Hepatocyte (in vitro differentiated cells): ENCODE results near the gene C2orf68. TPM values are rescaled to one million over a fixed set of nuclear protein-coding genes. Genes with fewer than 3 reads are reported as not detected.

Experiments
- DNase-seq: peaks from one replicate; pipeline ENCODE4 v3.0.0-alpha.2; 2016; ENCODE audit warnings: low spot score
- H2AFZ ChIP-seq: fragments of 200-600 bp; sonication (generic); 2 replicates; pipeline ENCODE4 v1.6.0; 2016; ENCODE audit warnings: antibody characterized with exemption, mild to moderate bottlenecking
- H3K27ac ChIP-seq: fragments of 200-600 bp; sonication (generic); 2 replicates; pipeline ENCODE4 v1.5.1; 2016; ENCODE audit warnings: mild to moderate bottlenecking
- H3K27me3 ChIP-seq: fragments of 200-600 bp; sonication (generic); 2 replicates; pipeline ENCODE4 v1.6.1; 2016
- H3K36me3 ChIP-seq: fragments of 200-600 bp; sonication (generic); replicated peaks from 2 replicates; pipeline ENCODE4 v1.5.1; 2016; ENCODE audit warnings: low read depth; ENCODE audit not compliant: insufficient read depth
- H3K4me1 ChIP-seq: fragments of 200-600 bp; sonication (generic); 2 replicates; pipeline ENCODE4 v1.5.1; 2016; ENCODE audit warnings: mild to moderate bottlenecking, moderate library complexity; ENCODE audit not compliant: insufficient read depth
- H3K4me2 ChIP-seq: fragments of 200-600 bp; sonication (generic); 2 replicates; pipeline ENCODE4 v1.6.0; 2016
- H3K4me3 ChIP-seq: fragments of 200-600 bp; sonication (generic); 2 replicates; pipeline ENCODE4 v1.5.1; 2016; ENCODE audit warnings: mild to moderate bottlenecking
- H3K79me2 ChIP-seq: fragments of 200-600 bp; sonication (generic); 2 replicates; pipeline ENCODE4 v1.6.0; 2017; ENCODE audit warnings: mild to moderate bottlenecking
- H3K9me2 ChIP-seq: fragments of 200-600 bp; sonication (generic); replicated peaks from 2 replicates; pipeline ENCODE4 v1.6.0; 2017; ENCODE audit warnings: mild to moderate bottlenecking; ENCODE audit not compliant: insufficient read depth
- H3K9me3 ChIP-seq: fragments of 200-600 bp; sonication (generic); 2 replicates; pipeline ENCODE4 v1.5.1; 2016; ENCODE audit warnings: low read depth, mild to moderate bottlenecking
- H4K20me1 ChIP-seq: fragments of 200-600 bp; sonication (generic); 2 replicates; pipeline ENCODE4 v1.6.0; 2016; ENCODE audit warnings: mild to moderate bottlenecking; ENCODE audit not compliant: insufficient read depth, poor library complexity, severe bottlenecking
- CTCF ChIP-seq: fragments of 200-600 bp; sonication (generic); IDR thresholded peaks from 2 replicates; pipeline ENCODE4 v1.5.1; 2016; ENCODE audit warnings: antibody characterized with exemption, mild to moderate bottlenecking; ENCODE audit not compliant: poor library complexity
- EZH2 ChIP-seq: fragments of 200-600 bp; sonication (generic); IDR thresholded peaks from 2 replicates; pipeline ENCODE4 v1.6.1; 2016; ENCODE audit warnings: antibody characterized with exemption, mild to moderate bottlenecking, borderline replicate concordance
- EZH2phosphoT487 ChIP-seq: fragments of 200-600 bp; sonication (generic); IDR thresholded peaks from one replicate; pipeline ENCODE4 v1.6.1; 2018; ENCODE audit warnings: antibody characterized with exemption, mild to moderate bottlenecking, low read depth, moderate library complexity; ENCODE audit not compliant: unreplicated experiment, severe bottlenecking
- WGBS: methylation state at CpG from one replicate; pipeline ENCODE4 v1.1.6; 2016; ENCODE audit warnings: low lambda C conversion rate; ENCODE audit errors: missing lambda C conversion rate; 5-methylcytosine and 5-hydroxymethylcytosine counted together
- polyA plus RNA-seq: library from polyadenylated mRNA; unstranded; fragments of >200 nt; fragmentation: Nextera tagmentation; extraction: Ambion mirVana; gene quantifications from 2 replicates; pipeline ENCODE4 v1.2.1, GENCODE V29; 2016
- total RNA-seq: library from RNA; depleted of rRNA; stranded (reverse); fragments of >200 nt; gene quantifications from 2 replicates; pipeline ENCODE4 v1.2.3, GENCODE V29; 2014

Gene C2orf68
- total and polyA plus RNA-seq, 2 experiments from 2014 or later = 21.6 to 28.3 TPM

DNA sequence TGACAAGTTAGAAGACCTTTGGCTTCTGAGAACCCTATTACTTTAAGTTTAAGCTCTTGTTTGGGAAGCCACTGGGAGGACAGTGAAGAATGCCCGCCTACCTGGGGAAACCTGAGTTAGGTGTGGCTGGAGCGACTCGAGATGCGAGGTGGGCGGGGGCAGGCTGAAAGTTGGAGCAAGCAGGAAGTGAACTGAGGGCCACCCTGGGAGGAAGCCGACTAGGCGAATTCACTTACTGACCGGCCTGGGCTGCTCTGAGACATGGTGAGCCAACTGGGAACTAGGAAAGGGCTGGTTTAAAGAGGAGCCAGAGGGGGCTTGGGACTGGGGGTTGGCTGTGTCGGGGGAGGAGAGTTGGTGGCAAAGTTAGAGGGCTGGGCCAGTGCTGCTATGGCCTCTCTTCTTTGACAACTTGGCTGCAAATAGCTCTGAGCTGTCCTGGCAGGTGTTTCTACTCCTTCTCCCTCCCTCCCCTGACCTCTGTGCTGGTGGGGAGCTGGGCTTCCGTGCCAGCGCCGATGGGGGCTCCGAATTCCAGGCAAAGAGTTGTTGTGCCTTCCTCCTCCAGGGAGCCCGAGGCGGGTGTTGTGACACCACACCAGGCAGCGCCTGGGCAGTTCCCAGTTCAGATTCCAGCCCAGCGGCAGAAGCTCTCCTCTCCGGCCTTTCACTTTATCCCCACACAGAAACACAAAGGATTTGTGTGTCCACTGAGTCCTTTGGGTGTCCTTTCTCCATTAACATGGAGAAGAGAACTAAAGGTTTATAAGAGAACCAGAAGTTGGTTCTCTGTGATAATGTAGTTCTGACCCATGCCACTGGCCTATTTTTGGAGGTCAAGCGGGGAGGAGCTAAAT is 34.3 kb downstream of the C2orf68 start, which contains the start of gene VAMP8:
TSS of gene VAMP8 (plus strand) at position 201 of the 857 bp plus-strand sequence. CDS start at position 262, 61 bp downstream.
- Histone ChIP-seq H3K27ac (peak within 1 kb of the TSS; percentile 94), H3K4me2 (peak within 1 kb of the TSS; percentile 92), H2AFZ (peak within 1 kb of the TSS; percentile 70), H3K4me3 (peak within 1 kb of the TSS; percentile 65), H3K36me3 (no peaks in the 10 kb centered on the region), H3K9me2 (no peaks in the 10 kb centered on the region), H3K27me3 (no peaks in the 10 kb centered on the region), H3K79me2 (peaks cover 24% of the 10 kb centered on the region), H4K20me1 (no peaks in the 10 kb centered on the region), H3K9me3 (no peaks in the 10 kb centered on the region), H3K4me1 (peaks cover 31% of the 10 kb centered on the region)
- TF ChIP-seq EZH2 (no peak), EZH2phosphoT487 (no peak), CTCF (no peak)
- DNase-seq = peak; percentile 81
- WGBS = 19% methylated on average over 18 of the region's 19 CpGs

DNA sequence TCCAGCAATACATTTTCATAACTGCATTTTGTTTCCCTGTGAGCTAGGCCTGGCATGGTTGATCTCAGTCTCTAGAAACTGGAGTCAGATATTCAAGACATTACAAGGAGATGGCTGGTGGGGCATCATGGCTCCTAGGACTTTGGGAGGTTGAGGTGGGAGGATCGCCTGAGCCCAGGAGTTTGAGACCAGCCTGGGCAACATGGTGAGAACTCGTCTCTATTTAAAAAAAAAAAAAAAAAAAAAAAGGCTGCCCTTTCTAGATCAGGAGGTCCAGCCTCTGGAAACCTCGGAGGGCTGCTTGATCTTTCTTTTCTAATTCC is 34.8 kb downstream of the C2orf68 start:
- Histone ChIP-seq H4K20me1 (no peaks in the 10 kb centered on the region), H3K9me3 (no peaks in the 10 kb centered on the region), H3K36me3 (no peaks in the 10 kb centered on the region), H3K27me3 (no peaks in the 10 kb centered on the region), H3K27ac (peak overlapping the region; percentile 94), H3K79me2 (peaks cover 24% of the 10 kb centered on the region), H3K4me3 (no peak overlapping the region), H3K9me2 (no peaks in the 10 kb centered on the region), H3K4me1 (peaks cover 31% of the 10 kb centered on the region), H3K4me2 (peak overlapping the region; percentile 92), H2AFZ (peak overlapping the region; percentile 70)
- DNase-seq = no peak
- WGBS = 49% methylated on average over 3 of the region's 3 CpGs
- no peak for TF ChIP-seq EZH2phosphoT487
- TF ChIP-seq EZH2 = no peak
- TF ChIP-seq CTCF = no peak

- Histone ChIP-seq H3K9me3 (no peaks in the 10 kb centered on the region), H3K4me3 (no peak overlapping the region), H3K4me1 (peaks cover 31% of the 10 kb centered on the region), H2AFZ (no peak overlapping the region), H3K27me3 (no peaks in the 10 kb centered on the region), H3K79me2 (peaks cover 24% of the 10 kb centered on the region), H3K9me2 (no peaks in the 10 kb centered on the region), H3K27ac (peak overlapping the region; percentile 37), H3K4me2 (no peak overlapping the region), H4K20me1 (no peaks in the 10 kb centered on the region), H3K36me3 (no peaks in the 10 kb centered on the region)
- TF ChIP-seq CTCF = no peak
- no peak for TF ChIP-seq EZH2
- no peak for TF ChIP-seq EZH2phosphoT487
- DNase-seq = no peak
- WGBS = 86% methylated on average over 8 of the region's 8 CpGs
These were observed 36.1 kb downstream of the C2orf68 start for GRCh38 chr2:85575739-85576138.
